ENCODE results near the gene ZIC5.

The ZIC5 gene

DNA sequence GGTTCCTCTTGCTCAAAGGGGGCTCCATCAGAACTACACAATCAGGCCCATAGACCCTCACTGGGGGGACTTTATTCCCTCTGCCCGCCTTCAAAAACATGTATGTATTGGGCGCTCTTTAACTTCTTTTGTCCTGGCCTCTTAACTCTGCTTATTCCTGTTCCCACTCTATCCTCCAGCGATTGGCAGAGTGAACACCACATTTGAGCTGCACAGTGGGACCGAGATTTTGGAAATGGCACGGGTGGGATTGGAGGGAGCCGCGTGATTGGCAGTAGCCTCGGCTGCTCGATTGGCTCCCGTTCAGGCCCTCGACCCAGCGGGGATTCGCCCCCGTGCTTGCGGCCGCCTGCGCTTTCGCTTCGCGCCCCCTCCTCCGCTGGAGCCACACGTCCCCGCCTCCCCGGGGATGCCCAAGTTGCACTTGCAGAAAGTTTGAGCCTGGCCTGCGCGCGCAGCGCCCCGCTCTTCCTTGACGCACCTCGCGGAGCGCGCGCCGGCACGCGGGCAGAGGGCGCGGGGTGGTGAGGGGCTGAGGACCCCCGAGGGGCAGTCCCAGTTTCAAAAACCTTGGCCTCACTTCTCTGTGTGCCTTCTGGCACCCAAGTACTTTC, at the start of gene ZIC5:
Gene ZIC5 (minus strand): TSS at position 192 of the 614 bp plus-strand sequence. CDS start 164 bp downstream, at position 28.
- DNase-seq (ENCODE audit: low spot score) = no peak

DNA sequence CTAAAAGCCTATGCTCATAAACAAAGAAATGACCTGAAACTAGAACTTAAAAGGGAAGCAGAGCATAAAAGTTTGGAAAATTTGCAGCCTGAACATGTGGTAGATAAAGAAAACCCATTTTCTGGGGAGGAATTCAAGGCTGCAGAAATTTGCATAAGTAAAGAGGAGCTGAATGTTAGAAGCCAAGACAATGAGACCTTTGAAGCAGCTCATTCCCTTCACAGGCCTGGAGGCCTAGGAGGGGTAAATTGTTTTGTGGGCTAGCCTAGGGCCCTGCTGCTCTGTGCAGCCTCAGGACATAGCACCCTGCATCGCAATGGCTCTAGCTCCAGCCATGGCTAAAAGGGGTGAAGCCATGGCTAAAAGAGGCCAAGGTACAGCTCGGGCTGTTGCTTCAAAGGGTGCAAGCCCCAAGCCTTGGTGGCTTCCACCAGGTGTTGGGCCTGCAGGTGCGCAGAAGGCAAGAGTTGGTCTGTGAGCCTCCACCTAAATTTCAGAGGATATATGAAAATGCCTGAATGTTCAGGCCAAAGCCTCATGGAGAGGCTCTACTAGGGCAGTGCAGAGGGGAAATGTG, 48.3 kb upstream of the ZIC5 start:
- DNase-seq (ENCODE audit: low spot score) = no peak

DNA sequence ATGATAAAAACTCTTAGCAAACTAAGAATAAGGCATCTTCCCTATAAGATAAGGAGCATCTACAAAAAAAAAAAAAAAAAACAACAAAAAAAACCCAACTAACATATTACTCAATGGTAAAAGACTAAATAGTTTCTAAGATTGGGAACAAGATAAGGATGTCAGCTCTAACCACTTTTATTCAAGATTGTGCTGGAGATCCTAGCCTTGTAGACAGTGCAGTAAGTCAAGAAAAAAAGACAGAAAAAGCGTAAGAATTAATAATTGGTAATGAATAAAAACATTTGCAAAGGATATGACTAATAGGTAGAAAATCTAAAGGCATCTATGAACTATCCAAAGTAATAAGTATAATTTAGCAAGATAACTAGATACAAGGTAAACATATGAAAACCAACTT, 43.1 kb upstream of the ZIC5 start:
- no peak for DNase-seq (ENCODE audit: low spot score)

DNA sequence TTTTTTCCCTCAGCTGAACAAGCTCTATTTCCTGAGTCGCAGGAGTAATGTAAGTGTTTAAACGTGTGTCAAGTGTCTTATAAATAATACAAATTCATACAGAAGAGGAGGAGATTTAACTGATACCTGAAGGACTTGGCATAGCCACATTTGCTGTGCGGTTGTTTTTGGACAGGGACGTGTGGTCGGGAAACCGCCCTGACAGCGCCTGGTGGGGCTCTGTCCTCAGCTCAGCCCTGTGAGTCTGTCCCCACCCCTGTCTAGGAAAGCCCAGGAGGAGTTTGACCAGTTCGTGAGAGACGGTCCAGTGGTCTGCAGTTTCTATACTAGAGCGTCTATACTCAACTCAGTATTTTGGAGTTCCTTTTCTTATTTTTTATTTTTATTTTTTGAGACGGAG, 26.7 kb upstream of the ZIC5 start:
- DNase-seq (ENCODE audit: low spot score) = no peak

DNA sequence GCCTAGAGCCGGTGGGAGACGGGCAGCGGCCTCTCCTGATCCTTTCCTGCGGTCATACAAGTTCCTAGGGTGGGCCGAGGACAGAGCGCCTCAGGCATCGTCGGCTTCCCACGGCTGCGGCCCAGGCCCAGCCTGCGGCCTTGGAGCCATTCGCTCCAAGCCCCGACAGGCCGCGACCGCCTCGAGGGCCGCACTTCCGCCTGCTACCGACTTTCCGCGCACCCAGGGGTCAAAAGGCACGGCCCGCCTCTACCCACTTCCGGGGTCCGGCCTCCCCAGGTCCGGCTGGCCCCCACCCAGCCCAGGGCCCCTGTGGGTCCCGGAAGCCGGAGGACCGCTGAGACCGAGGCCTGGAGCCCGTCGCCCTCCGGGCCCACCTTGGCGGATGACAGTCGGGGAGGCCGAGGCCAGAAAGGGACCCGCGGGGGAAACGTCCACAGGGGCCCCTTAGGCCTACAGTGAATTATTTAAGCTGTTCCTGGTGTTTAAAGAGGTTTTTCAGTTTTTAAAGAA, 26.2 kb upstream of the ZIC5 start:
- DNase-seq (ENCODE audit: low spot score) = no peak

DNA sequence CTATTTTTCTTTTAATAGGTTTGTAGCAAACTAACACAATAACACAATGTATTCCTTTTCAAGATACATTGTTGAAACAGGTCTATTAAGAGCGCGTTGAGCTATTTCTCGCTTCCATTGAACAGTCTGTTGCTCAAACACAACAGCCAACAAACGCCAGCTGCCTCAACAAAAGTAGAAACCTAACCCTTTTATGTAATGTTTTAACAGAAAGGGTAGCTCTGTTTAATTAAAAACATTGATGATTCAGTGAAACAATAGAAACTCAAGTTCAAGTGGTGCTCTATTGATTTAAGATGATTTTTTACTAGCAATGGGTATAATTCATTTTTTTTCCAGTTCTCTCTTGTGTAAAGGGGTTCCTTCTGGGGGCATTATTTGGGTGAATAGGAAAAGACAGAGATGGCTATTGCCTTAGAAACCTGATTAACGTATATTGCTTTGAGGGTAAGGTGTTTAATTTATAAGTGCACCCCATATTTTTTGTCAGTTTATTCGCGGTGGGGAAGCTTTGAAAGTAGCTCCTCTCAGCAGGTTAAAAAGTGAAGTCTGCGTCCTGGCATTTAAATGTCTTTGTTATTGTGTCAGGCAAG, 24.9 kb upstream of the ZIC5 start:
- no peak for DNase-seq (ENCODE audit: low spot score)

DNA sequence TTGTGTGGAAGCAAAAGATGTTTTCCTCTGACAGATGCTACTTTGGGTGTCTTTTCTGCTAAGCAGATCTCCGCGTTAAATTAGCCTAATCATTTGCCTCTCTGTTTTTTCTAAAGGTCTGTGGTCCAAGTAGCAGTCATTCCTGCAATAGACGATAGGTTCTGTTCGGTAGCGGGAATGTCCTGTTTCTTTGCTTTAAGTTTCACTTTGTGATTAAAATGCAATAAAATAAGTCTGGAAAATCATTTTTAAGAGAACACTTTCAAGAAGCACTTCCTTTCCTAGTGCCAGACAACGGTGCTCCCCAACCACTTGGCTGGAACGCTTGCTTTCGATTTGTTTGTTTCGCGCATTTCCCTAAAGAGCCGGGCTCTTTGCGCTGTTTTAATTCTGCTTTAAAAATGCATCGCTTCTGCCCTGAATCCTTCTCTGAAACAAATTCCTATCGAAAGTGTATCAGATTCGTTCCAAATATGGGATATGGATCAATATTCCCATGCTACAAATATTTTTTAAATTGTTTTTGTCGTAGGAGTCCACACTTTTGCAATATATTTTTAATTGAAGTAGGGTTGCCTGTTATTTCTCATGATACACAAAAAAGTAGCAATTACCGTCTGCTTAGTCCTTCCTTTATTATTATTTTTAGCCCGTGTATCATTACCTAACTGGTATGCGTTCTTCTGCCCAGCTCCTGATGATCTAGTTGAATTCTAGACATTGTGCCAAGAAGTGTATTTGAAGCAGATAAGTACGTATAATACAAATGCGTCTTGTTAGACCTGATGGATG, 24.2 kb upstream of the ZIC5 start:
- DNase-seq (ENCODE audit: low spot score) = no peak

DNA sequence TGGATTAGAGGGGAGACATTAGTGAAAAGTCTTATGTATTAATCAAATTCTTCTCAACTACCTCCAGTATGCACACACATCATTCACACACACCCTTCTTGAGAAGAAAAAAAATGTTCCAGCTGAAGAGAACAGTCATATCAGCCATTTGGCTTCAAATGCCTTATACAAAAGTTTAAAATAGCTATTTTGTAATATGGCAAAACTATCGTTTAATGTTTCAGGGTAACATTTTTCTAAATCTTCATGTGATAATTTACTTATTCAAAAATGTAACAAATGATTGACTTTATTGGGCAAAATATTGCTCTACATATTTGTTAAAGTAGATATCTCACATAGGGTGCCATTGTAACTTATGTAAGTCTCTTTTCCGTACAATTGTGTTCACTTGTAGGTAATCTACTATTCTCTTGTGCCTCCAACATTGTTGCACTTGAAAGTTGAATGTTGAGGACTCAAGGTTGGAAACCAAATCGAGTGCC, 23.6 kb upstream of the ZIC5 start:
- DNase-seq (ENCODE audit: low spot score) = no peak

DNA sequence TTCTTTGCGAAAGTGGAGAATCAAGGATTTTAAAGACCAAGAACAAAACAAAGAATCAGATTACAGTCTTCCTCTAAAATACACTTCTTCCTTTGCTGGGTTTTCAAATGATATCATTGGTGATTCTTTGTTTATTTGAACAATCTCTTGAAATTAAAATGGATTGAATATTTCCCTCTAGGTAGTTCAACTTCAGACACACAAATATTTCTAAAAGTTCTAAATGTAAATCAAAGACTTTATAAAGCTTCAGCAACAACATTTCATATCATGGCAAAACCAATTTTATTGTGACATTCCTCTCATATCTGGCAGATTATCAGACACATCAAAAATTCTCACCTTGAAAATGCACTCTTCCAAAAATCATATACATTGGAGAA, 23.1 kb upstream of the ZIC5 start:
- DNase-seq (ENCODE audit: low spot score) = no peak

DNA sequence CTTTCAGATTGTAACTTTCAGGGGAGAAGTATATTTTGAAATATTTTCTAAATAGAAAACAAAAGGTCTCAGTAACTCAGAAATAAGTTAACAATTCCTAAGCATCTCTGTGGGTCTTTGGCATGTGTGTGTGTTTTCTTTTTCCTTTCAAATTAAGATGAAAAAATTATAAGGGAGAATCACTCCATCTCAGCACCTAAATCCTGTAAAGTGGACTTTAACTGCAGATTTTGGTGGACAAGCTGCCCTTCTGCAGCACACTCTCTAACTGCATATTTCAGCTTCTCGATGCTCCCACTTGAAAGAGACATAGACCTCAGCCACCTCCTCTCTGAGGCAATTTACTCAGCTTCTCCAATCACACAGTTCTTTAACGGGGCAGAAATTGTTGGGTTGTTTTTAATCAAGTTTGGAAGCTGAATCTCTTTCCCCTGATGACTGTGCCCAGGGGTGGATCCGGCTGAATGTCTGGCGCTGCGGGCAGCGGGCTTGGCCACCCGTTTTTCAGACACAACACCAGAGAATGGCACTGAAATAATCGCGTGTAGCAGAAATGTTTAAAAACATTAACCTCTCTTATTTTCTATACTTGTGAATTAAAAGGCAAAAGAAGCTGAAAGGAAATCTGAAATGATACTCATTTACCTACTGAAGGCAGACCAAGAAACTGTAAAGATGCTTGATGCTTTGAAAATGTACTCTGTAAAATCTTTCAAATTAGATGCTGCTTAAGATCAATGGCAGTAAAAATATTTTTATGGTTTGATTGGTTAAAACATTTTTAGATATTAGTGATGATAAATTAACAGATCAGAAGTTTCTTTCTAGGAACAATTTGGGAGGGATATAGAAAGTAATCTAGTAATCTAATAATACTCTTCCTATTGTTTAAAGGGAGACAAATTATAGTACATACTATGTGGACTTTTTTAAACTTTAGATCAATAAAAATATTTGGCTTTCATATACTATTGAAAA, 22.4 kb upstream of the ZIC5 start:
- DNase-seq (ENCODE audit: low spot score) = no peak

DNA sequence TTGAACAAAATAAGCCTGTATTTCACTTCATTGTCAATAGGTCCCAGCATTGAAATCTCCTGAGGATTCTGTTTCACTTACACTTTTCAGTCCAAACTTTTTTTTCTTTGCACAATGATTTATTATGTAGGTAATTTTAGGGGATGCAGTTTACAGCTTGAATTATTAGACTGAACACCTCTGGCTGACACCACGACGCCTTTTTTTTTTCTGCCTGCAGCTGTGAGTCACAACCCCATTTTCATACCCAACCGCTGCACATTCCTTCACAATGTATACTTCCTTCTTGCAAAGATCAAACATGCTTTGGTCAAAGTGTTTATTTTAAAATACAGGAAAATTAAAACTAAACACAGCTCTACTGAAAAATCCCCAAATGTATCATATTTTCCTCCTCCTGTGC, 21.4 kb upstream of the ZIC5 start:
- DNase-seq (ENCODE audit: low spot score) = no peak

DNA sequence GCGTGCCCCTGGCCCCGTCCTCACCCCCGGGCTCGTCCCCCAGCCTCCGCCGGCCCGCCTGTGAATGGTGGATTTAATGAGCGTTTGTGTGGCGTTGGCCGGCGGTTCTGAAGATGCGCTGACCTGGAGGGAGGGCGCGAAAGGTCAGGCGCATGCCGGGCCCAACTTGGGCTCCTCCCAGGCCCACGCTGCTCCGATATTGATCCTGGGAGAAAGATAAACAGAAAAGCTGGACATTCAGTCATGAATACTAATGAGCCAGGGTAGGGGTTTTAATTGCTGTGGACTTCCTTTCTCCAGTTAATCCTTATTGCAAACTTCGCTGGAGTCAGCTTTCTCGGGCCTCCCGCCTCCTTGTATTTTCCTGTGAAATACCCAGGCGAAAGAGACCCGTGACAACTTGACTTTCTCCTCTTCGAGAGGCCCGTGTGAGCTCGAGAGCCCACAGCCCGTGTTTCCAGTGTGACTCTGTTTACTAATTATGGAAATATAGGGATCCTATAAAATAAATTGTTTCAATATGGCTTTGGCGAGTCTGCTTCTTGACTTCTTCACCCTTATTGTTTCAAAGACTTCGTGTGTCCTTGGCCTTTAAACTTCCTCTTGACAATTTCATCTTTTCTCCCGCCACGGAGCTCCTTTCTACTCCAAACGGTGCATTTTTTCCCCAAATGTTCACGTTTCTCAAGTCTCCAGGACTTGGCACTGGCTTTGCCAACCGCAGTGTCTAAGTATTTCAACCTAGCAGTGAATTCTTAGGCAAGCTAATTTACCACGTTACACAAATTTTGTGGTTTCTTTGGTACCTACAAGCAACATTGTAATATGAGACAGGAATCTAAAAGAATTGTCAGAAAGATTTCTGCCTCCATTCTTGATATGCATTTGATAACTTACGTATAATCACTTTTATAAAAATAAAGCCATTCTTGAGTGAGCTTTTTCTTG, 20.5 kb upstream of the ZIC5 start:
- DNase-seq (ENCODE audit: low spot score) = no peak

DNA sequence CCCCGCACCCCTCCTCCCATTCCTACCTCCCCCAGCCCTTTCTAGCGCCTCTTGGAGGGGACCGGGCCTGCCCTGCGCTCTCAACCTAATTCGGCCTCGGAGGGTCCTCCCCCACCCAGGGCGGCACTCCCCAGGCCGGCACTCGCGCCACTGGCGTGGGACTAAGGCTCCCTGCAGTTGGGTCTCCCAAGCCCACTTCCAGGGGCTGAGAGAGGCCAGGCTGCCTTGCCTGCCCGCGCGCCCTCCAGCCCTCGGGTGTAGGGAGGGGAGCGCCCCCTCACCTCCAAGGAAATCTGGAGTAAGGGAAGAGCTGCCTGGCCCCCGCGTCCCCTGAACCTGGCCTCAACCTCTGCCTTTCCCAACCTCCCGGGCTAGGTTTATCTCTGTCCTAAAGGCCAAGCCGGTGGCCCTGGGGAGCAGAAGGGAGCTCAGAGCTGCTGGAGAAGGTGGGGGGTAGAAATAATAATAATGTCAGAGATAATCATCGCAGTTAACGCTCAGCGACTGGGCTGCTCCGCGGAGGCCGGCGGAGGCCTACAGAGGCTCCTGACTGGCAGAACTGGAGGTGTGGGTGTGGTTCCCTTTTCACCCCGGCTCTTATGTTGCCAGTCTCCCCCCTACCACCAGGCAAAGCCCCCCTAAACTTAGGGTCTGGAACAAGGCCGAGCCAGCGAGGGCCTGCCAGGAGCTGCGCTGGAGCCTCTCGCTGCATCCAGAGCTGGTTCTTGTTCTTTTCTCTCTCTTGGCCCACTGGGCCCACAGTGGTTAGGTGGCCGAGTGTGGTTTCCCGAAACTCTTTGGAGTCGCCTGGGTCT, 19.7 kb upstream of the ZIC5 start:
- no peak for DNase-seq (ENCODE audit: low spot score)

DNA sequence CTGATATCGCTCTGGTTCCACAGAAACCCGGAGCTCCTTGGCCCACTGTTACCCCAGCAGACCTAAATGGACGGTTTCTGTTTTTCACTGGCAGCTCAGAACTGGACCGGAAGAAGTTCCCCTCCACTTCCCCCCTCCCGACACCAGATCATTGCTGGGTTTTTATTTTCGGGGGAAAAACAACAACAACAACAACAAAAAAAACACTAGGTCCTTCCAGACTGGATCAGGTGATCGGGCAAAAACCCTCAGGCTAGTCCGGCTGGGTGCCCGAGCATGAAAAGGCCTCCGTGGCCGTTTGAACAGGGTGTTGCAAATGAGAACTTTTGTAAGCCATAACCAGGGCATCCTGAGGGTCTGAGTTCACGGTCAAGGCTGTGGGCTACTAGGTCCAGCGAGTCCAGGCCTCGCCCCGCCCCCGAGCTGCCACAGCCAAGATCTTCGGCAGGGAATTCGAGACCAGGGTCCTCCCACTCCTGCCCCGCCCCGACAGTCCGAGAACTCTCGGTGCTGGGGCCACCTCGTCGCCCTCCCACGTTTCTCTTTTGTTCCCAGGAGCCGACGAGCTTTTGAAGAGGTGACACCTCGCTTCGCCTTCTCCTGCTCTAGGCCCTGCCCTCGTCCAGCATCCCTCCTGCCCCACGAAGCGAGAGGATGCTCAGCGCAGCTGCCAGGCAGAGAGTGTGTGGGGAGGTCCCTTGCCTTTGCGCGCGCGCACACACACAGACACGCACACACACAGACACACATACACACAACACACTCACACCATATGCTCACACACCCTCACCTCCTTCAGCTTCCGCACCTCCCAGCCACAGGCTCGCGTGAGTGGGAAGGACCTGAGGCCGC, 18.8 kb upstream of the ZIC5 start:
- no peak for DNase-seq (ENCODE audit: low spot score)

DNA sequence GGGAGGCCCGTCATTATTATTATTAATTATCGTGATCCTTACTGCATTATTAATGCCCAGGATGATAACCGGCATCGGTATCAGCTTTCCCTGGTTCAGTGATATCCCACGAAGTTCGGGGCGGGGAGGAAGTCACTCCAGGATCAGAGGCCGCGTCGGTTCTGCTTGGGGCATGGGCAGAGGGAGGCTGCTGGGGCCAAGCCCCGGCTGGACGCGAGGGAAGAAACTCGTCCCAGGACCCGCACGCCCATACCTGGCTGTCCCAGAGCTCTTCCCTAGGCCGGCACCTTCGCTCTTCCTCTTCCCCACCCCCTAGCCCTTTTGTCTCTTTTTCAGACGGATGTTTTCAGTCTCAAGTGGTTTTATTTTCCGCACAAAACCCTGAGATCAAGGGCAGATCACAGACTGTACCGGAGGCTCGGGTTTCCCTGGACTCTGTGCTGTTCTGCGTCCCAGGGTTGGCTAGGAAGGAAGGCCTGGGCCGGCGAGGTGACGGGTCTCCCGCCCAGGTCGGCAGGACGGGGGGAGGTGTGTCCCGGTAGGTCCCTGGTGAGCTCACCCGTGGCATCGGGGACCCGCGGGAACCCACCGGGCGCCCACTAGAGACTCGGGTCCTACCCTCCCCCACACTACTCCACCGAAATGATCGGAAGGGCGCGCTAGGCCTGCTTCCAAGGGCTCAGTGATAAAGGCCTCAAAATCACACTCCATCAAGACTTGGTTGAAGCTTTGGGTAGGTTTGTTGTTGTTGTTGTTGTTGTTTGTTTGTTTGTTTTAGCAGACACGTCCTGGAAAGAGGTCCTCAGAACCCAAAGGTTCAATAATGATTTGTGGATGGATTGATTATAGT, 17.9 kb upstream of the ZIC5 start:
- DNase-seq (ENCODE audit: low spot score) = no peak

DNA sequence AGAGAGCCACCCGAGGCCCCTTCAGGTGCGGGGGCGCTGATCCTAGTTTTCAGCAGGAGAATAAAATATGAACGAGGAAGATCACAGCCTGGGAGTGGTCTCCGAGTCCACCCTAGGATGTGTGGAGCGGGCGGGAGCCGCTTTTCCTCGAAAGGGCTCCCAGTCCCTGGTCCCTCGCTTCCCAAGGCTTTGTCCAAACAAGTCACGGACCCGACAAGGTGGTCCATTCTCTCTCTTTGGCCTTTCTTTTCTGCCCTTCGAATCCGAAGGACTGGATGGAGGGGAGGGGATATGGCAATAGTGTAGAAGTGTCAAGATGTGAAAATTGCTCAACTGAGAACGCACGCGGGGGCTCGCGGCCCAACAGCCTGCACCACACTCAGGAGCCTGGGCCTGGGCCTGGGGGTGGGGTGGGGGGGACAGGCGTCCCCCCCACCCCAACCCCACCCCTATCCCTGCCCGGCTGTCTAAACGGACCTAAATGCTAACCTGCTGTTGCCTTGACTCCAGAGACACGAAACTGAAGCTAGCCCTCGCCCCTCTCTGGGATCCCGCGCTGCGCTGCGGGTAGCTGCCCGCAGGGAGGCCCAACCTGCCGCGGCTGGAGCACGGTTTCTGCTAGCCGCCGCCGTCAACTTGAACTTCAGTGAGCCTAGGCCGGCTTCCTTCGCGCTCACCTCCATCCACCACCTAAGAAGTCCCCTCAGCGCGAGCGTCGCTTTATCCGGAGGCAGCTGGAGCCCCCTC, 17.1 kb upstream of the ZIC5 start:
- no peak for DNase-seq (ENCODE audit: low spot score)
